ENCODE results near the gene NUP160. TPM values are rescaled to one million over a fixed set of nuclear protein-coding genes. Genes with fewer than 3 reads are reported as not detected.

NUP160 gene
- total RNA-seq, 1 experiment from 2014 or later = 89.9 TPM

DNA sequence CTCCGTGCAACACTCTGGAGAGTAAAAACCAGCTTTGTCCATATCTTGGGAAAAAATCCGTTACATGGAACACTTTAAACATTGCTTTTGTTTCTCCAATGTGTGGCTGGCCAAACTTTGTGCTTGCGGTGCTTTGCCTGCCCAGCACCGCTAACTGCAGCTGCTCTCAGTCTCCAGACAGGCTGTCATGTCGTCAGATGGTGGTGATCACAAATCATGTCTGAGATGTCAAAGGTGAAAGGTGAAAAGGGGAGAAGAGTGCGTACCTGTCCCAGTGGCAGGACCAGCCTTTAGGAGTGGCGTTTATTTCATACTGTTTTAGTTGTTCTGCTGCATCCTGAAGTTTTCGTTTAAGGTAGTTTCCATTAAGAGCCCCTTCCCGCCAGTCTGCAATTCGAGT, 115.9 kb downstream of the NUP160 start (continued):
- TF ChIP-seq, protein P1, sequence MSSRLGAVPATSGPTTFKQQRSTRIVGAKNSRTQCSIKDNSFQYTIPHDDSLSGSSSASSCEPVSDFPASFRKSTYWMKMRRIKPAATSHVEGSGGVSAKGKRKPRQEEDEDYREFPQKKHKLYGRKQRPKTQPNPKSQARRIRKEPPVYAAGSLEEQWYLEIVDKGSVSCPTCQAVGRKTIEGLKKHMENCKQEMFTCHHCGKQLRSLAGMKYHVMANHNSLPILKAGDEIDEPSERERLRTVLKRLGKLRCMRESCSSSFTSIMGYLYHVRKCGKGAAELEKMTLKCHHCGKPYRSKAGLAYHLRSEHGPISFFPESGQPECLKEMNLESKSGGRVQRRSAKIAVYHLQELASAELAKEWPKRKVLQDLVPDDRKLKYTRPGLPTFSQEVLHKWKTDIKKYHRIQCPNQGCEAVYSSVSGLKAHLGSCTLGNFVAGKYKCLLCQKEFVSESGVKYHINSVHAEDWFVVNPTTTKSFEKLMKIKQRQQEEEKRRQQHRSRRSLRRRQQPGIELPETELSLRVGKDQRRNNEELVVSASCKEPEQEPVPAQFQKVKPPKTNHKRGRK (CRISPR knock-in tag; IDR thresholded peaks at IDR 0.05; ENCODE audit: borderline replicate concordance) = no peak
- no peak for TF ChIP-seq SP1 (CRISPR knock-in tag; conservative IDR thresholded peaks at IDR 0.05)

DNA sequence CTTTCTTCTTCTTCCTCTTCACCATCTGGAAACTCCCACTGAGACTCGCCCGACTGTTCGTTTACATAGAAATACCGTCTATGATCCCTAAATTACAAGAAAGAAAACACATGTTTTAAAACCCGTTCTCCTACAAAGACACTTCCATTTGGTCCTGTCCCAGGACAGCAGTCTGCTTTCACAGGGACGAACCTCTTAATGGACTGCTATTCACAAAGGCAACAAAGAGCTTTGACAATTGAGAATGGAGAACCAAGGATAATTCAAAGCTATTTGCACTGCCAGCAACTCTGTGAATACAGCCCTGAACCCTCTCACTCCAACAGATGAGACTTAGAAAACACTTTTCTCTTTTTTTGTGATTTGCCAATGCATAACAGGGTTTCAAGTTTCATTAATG, 116.7 kb downstream of the NUP160 start:
- Mint-ChIP-seq H3K36me3 (peaks cover 86% of the 10 kb centered on the region), H3K9me3 (no peaks in the 10 kb centered on the region), H3K27ac (peak overlapping the region; percentile 49), H3K4me3 (no peak overlapping the region), H3K4me1 (no peaks in the 10 kb centered on the region), H3K27me3 (ENCODE audit: low read depth) (no peaks in the 10 kb centered on the region)
- ChIA-PET CTCF (no interaction called here), POLR2A (interaction anchor here (1.0 kb wide), 1 partner anchor 31 kb away, joined by 5 read pairs; no protein-coding TSS in a partner anchor)
- no peak for DNase-seq (ENCODE audit: low spot score)
- TF ChIP-seq, protein P2, sequence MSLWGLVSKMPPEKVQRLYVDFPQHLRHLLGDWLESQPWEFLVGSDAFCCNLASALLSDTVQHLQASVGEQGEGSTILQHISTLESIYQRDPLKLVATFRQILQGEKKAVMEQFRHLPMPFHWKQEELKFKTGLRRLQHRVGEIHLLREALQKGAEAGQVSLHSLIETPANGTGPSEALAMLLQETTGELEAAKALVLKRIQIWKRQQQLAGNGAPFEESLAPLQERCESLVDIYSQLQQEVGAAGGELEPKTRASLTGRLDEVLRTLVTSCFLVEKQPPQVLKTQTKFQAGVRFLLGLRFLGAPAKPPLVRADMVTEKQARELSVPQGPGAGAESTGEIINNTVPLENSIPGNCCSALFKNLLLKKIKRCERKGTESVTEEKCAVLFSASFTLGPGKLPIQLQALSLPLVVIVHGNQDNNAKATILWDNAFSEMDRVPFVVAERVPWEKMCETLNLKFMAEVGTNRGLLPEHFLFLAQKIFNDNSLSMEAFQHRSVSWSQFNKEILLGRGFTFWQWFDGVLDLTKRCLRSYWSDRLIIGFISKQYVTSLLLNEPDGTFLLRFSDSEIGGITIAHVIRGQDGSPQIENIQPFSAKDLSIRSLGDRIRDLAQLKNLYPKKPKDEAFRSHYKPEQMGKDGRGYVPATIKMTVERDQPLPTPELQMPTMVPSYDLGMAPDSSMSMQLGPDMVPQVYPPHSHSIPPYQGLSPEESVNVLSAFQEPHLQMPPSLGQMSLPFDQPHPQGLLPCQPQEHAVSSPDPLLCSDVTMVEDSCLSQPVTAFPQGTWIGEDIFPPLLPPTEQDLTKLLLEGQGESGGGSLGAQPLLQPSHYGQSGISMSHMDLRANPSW (CRISPR knock-in tag; conservative IDR thresholded peaks at IDR 0.05; ENCODE audit: low read depth) = no peak
- TF ChIP-seq JAZF1 (CRISPR knock-in tag; IDR thresholded peaks at IDR 0.05) (no peak), ZNF138 (CRISPR knock-in tag; conservative IDR thresholded peaks at IDR 0.05) (no peak), ELF4 (CRISPR knock-in tag; IDR thresholded peaks at IDR 0.05; ENCODE audit: low read depth) (no peak), MYBL2 (CRISPR knock-in tag; IDR thresholded peaks at IDR 0.05) (no peak)
- TF ChIP-seq, protein P3, sequence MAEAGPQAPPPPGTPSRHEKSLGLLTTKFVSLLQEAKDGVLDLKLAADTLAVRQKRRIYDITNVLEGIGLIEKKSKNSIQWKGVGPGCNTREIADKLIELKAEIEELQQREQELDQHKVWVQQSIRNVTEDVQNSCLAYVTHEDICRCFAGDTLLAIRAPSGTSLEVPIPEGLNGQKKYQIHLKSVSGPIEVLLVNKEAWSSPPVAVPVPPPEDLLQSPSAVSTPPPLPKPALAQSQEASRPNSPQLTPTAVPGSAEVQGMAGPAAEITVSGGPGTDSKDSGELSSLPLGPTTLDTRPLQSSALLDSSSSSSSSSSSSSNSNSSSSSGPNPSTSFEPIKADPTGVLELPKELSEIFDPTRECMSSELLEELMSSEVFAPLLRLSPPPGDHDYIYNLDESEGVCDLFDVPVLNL (CRISPR knock-in tag; IDR thresholded peaks at IDR 0.05; ENCODE audit: borderline replicate concordance, low read depth) = no peak
- no peak for ATAC-seq

Other genes starting within 250 kb of the NUP160 start
- gene MTCH2, start 205.8 kb downstream of the NUP160 start, total RNA-seq (2021) = 141 to 160 TPM (median 141 TPM) in 3 replicates
- gene AGBL2, start 133.0 kb downstream of the NUP160 start, total RNA-seq (2021) = 3.7 to 4.2 TPM (median 4.1 TPM) in 3 replicates
- 83.0 to 106 TPM (median 91.9 TPM) in 3 replicates for gene FNBP4, start 81.0 kb downstream of the NUP160 start, total RNA-seq (2021)
- gene PTPRJ, start 132.2 kb upstream of the NUP160 start, total RNA-seq (2021) = 17.1 to 19.5 TPM (median 17.9 TPM) in 3 replicates